WTC11 (cell line): ENCODE data around the gene DNAH11. TPM values are rescaled to one million over a fixed set of nuclear protein-coding genes. Genes with fewer than 3 reads are reported as not detected.

Experiments
- ATAC-seq: fragments of 200-7000 bp; cut with Tn5 transposase; 2 replicates; pipeline ENCODE4 v1.10.0; 2021; ENCODE audit warnings: mild to moderate bottlenecking, moderate library complexity
- CTCF ChIA-PET: fragments of 300-600 bp; sonication (Branson Sonifier 250); formaldehyde crosslinking; loops from one replicate; lab custom pipeline; 2021; ENCODE audit warnings: antibody characterized with exemption; lab: Charles Lee
- POLR2A ChIA-PET: fragments of 350-600 bp; sonication (Branson Sonifier 250); formaldehyde crosslinking; loops from one replicate; lab custom pipeline; 2021; ENCODE audit warnings: antibody characterized with exemption; lab: Charles Lee
- DNase-seq: peaks from one replicate; pipeline ENCODE4 v3.0.0; 2021; ENCODE audit warnings: low spot score
- H3K27ac Mint-ChIP-seq: 2 replicates; pipeline ENCODE4 v1.8.0; 2021; ENCODE audit warnings: mixed read lengths
- H3K27me3 Mint-ChIP-seq: 2 replicates; pipeline ENCODE4 v1.8.0; 2021; ENCODE audit warnings: low read depth, mild to moderate bottlenecking, moderate library complexity, mixed read lengths
- H3K36me3 Mint-ChIP-seq: 2 replicates; pipeline ENCODE4 v1.8.0; 2021; ENCODE audit warnings: mixed read lengths
- H3K4me1 Mint-ChIP-seq: 2 replicates; pipeline ENCODE4 v1.8.0; 2022; ENCODE audit warnings: mixed read lengths
- H3K4me3 Mint-ChIP-seq: 2 replicates; pipeline ENCODE4 v1.8.0; 2021; ENCODE audit warnings: mild to moderate bottlenecking, moderate library complexity, mixed read lengths
- H3K9me3 Mint-ChIP-seq: 2 replicates; pipeline ENCODE4 v1.8.0; 2021; ENCODE audit warnings: mixed read lengths
- ATF1 ChIP-seq: sonication (generic); formaldehyde crosslinking; IDR thresholded peaks from 2 replicates; pipeline ENCODE4 v1.8.1; 2023; ENCODE audit warnings: mild to moderate bottlenecking, moderate library complexity, missing genetic modification reagents
- ATF2 ChIP-seq: sonication (generic); formaldehyde crosslinking; IDR thresholded peaks from 2 replicates; pipeline ENCODE4 v1.8.1; 2022; ENCODE audit warnings: low read depth, missing genetic modification reagents, borderline replicate concordance
- CDX4 ChIP-seq: fragments of 250-450 bp; sonication (Bioruptor Pico); IDR thresholded peaks from 2 replicates; pipeline ENCODE4 v1.9.0; 2021; ENCODE audit warnings: moderate library complexity, mild to moderate bottlenecking, inconsistent platforms, borderline replicate concordance
- E2F1 ChIP-seq: sonication (generic); formaldehyde crosslinking; IDR thresholded peaks from 2 replicates; pipeline ENCODE4 v1.8.0; 2022; ENCODE audit warnings: mild to moderate bottlenecking, missing genetic modification reagents
- E2F4 ChIP-seq: sonication (generic); formaldehyde crosslinking; IDR thresholded peaks from 2 replicates; pipeline ENCODE4 v1.8.1; 2022; ENCODE audit warnings: low read depth, mild to moderate bottlenecking, moderate library complexity, missing genetic modification reagents, borderline replicate concordance
- E2F5 ChIP-seq: sonication (generic); formaldehyde crosslinking; IDR thresholded peaks from 2 replicates; pipeline ENCODE4 v1.8.1; 2022; ENCODE audit warnings: mild to moderate bottlenecking, moderate library complexity, missing genetic modification reagents
- ERG ChIP-seq: fragments of 250-450 bp; sonication (Bioruptor Pico); IDR thresholded peaks from 2 replicates; pipeline ENCODE4 v1.8.0; 2021; ENCODE audit warnings: mild to moderate bottlenecking
- ETV6 ChIP-seq: sonication (generic); formaldehyde crosslinking; IDR thresholded peaks from 2 replicates; pipeline ENCODE4 v1.8.1; 2022; ENCODE audit warnings: mild to moderate bottlenecking, missing genetic modification reagents
- GABPB1 ChIP-seq: sonication (generic); formaldehyde crosslinking; IDR thresholded peaks from 2 replicates; pipeline ENCODE4 v1.8.1; 2023; ENCODE audit warnings: mild to moderate bottlenecking, missing genetic modification reagents
- GRHL2 ChIP-seq: fragments of 250-450 bp; sonication (Bioruptor Pico); IDR thresholded peaks from 2 replicates; pipeline ENCODE4 v1.8.0; 2022; ENCODE audit warnings: mild to moderate bottlenecking, moderate library complexity; ENCODE audit not compliant: insufficient replicate concordance, severe bottlenecking
- GTF2I ChIP-seq: fragments of 250-450 bp; sonication (Bioruptor Pico); conservative IDR thresholded peaks from 2 replicates; pipeline ENCODE4 v1.4.0; 2021; ENCODE audit warnings: mild to moderate bottlenecking
- HMGXB4 ChIP-seq: sonication (generic); formaldehyde crosslinking; IDR thresholded peaks from 2 replicates; pipeline ENCODE4 v1.8.1; 2023; ENCODE audit warnings: mild to moderate bottlenecking, moderate library complexity, missing genetic modification reagents
- JUN ChIP-seq: sonication (generic); formaldehyde crosslinking; IDR thresholded peaks from 2 replicates; pipeline ENCODE4 v1.8.0; 2023; ENCODE audit warnings: mild to moderate bottlenecking, missing genetic modification reagents
- KAT7 ChIP-seq: sonication (generic); formaldehyde crosslinking; IDR thresholded peaks from 2 replicates; pipeline ENCODE4 v1.8.1; 2023; ENCODE audit warnings: missing genetic modification reagents, mild to moderate bottlenecking, borderline replicate concordance
- NFE2L1 ChIP-seq: sonication (generic); formaldehyde crosslinking; IDR thresholded peaks from 2 replicates; pipeline ENCODE4 v1.8.1; 2023; ENCODE audit warnings: missing genetic modification reagents
- RELA ChIP-seq: sonication (generic); formaldehyde crosslinking; IDR thresholded peaks from 2 replicates; pipeline ENCODE4 v1.8.1; 2022; ENCODE audit warnings: missing genetic modification reagents, mild to moderate bottlenecking, borderline replicate concordance
- SP1 ChIP-seq: sonication (generic); formaldehyde crosslinking; conservative IDR thresholded peaks from 2 replicates; pipeline ENCODE4 v1.8.1; 2022; ENCODE audit warnings: missing genetic modification reagents
- TEAD1 ChIP-seq: sonication (generic); formaldehyde crosslinking; IDR thresholded peaks from 2 replicates; pipeline ENCODE4 v1.8.0; 2022; ENCODE audit warnings: mild to moderate bottlenecking, missing genetic modification reagents
- TEAD4 ChIP-seq: sonication (generic); formaldehyde crosslinking; IDR thresholded peaks from 2 replicates; pipeline ENCODE4 v1.8.0; 2022; ENCODE audit warnings: mild to moderate bottlenecking, missing genetic modification reagents
- TP53 ChIP-seq: sonication (generic); formaldehyde crosslinking; IDR thresholded peaks from 2 replicates; pipeline ENCODE4 v1.8.1; 2023; ENCODE audit warnings: mild to moderate bottlenecking, missing genetic modification reagents
- USF2 ChIP-seq: sonication (generic); formaldehyde crosslinking; IDR thresholded peaks from 2 replicates; pipeline ENCODE4 v1.8.1; 2023; ENCODE audit warnings: mild to moderate bottlenecking, missing genetic modification reagents, moderate library complexity
- ZMAT4 ChIP-seq: fragments of 250-450 bp; sonication (Bioruptor Pico); IDR thresholded peaks from 2 replicates; pipeline ENCODE4 v1.9.0; 2021; ENCODE audit warnings: mild to moderate bottlenecking
- ZNF512 ChIP-seq: sonication (generic); formaldehyde crosslinking; IDR thresholded peaks from 2 replicates; pipeline ENCODE4 v1.8.1; 2022; ENCODE audit warnings: missing genetic modification reagents, borderline replicate concordance
- total RNA-seq: library from RNA; stranded (reverse); gene quantifications from 3 replicates; pipeline ENCODE4 v1.2.3, GENCODE V29; 2021

Gene DNAH11
- total RNA-seq, 1 experiment from 2014 or later: 6.4 TPM

- TF ChIP-seq HMGXB4 (CRISPR knock-in tag) (no peak), ERG (CRISPR knock-in tag) (no peak), ETV6 (CRISPR knock-in tag) (no peak), GTF2I (CRISPR knock-in tag) (no peak), E2F5 (CRISPR knock-in tag) (no peak), GRHL2 (no peak), CDX4 (CRISPR knock-in tag) (no peak), ZNF512 (CRISPR knock-in tag) (no peak)
Measured at GRCh38 chr7:21948364-21948763, 405.5 kb downstream of the DNAH11 start (continued).

GRCh38 chr7:21948887-21949540, 406.2 kb downstream of the DNAH11 start:
- ATAC-seq: no peak
- Mint-ChIP-seq H3K27me3 (no peaks in the 10 kb centered on the region), H3K27ac (no peak overlapping the region), H3K9me3 (no peaks in the 10 kb centered on the region), H3K4me1 (peaks cover 18% of the 10 kb centered on the region), H3K4me3 (no peak overlapping the region), H3K36me3 (no peaks in the 10 kb centered on the region)
- CTCF ChIA-PET: interaction anchor here (1.3 kb wide), 1 partner anchor 134 kb away, joined by 5 read pairs; no protein-coding TSS in a partner anchor
- no peak for DNase-seq
- POLR2A ChIA-PET: no interaction called here
- TF ChIP-seq GABPB1 (CRISPR knock-in tag): no peak
- TF ChIP-seq GRHL2: no peak
- no peak for TF ChIP-seq E2F1
- TF ChIP-seq NFE2L1 (CRISPR knock-in tag): no peak
- TF ChIP-seq ATF1 (CRISPR knock-in tag): no peak
- no peak for TF ChIP-seq TEAD4 (CRISPR knock-in tag)
- no peak for TF ChIP-seq USF2 (CRISPR knock-in tag)
- TF ChIP-seq TEAD1: no peak
- TF ChIP-seq JUN (CRISPR knock-in tag): no peak
- no peak for TF ChIP-seq RELA
- TF ChIP-seq ZMAT4 (CRISPR knock-in tag): no peak
- TF ChIP-seq ATF2: no peak
- no peak for TF ChIP-seq TP53 (CRISPR knock-in tag)
- TF ChIP-seq SP1 (CRISPR knock-in tag): no peak
- no peak for TF ChIP-seq E2F4 (CRISPR knock-in tag)
- no peak for TF ChIP-seq KAT7 (CRISPR knock-in tag)
